Urothelium cell line (cell line): ENCODE data around the gene TCF7L2.

Source experiments
- DNase-seq: peaks from one replicate; pipeline ENCODE4 v3.0.0; 2011; ENCODE audit warnings: low spot score, mixed read lengths
- FAIRE-seq: peaks from 2 replicates; lab custom pipeline; 2011; peaks lifted over from hg19 to GRCh38; lab: Jason Lieb, UNC

Gene TCF7L2

GRCh38 chr10:113135025-113135424 is 185.0 kb downstream of the TCF7L2 start:
- DNase-seq (no peak), FAIRE-seq (no peak)

GRCh38 chr10:113137941-113138685 is 188.1 kb downstream of the TCF7L2 start:
- FAIRE-seq, result no peak

GRCh38 chr10:113138937-113139585 is 189.0 kb downstream of the TCF7L2 start:
- FAIRE-seq (no peak), DNase-seq (no peak)

More at GRCh38 chr10:113137941-113138685, 188.1 kb downstream of the TCF7L2 start:
- DNase-seq, result no peak

GRCh38 chr10:113139699-113140098 is 189.7 kb downstream of the TCF7L2 start:
- FAIRE-seq (no peak), DNase-seq (no peak)

- FAIRE-seq, result no peak
- no peak for DNase-seq
Observed at GRCh38 chr10:113140143-113141011, 190.3 kb downstream of the TCF7L2 start.

GRCh38 chr10:113142601-113143362 is 192.7 kb downstream of the TCF7L2 start:
- no peak for DNase-seq
- no peak for FAIRE-seq

GRCh38 chr10:113144576-113144975 is 194.5 kb downstream of the TCF7L2 start:
- FAIRE-seq, result no peak

GRCh38 chr10:113148071-113148825 is 198.2 kb downstream of the TCF7L2 start:
- FAIRE-seq (no peak), DNase-seq (no peak)

More at GRCh38 chr10:113144576-113144975, 194.5 kb downstream of the TCF7L2 start:
- DNase-seq, result no peak

- no peak for FAIRE-seq
Observed at GRCh38 chr10:113148901-113149300, 198.9 kb downstream of the TCF7L2 start.

GRCh38 chr10:113149626-113150025 is 199.6 kb downstream of the TCF7L2 start:
- DNase-seq (no peak), FAIRE-seq (no peak)

More at GRCh38 chr10:113148901-113149300, 198.9 kb downstream of the TCF7L2 start:
- no peak for DNase-seq

- no peak for FAIRE-seq
- DNase-seq, result no peak
Observed at GRCh38 chr10:113151190-113151666, 201.2 kb downstream of the TCF7L2 start.

- FAIRE-seq, result no peak
- DNase-seq, result no peak
Observed at GRCh38 chr10:113153493-113154102, 203.6 kb downstream of the TCF7L2 start.

GRCh38 chr10:113157441-113157840 is 207.4 kb downstream of the TCF7L2 start:
- DNase-seq (no peak), FAIRE-seq (no peak)

GRCh38 chr10:113158183-113158582 is 208.1 kb downstream of the TCF7L2 start:
- DNase-seq (no peak), FAIRE-seq (no peak)

- DNase-seq (no peak), FAIRE-seq (no peak)
Observed at GRCh38 chr10:113159563-113159962, 209.5 kb downstream of the TCF7L2 start.

- no peak for DNase-seq
- FAIRE-seq, result no peak
Observed at GRCh38 chr10:113160641-113161040, 210.6 kb downstream of the TCF7L2 start.

GRCh38 chr10:113161066-113161465 is 211.0 kb downstream of the TCF7L2 start:
- FAIRE-seq, result no peak
- no peak for DNase-seq

- DNase-seq (no peak), FAIRE-seq (no peak)
Observed at GRCh38 chr10:113162960-113163359, 212.9 kb downstream of the TCF7L2 start.

- FAIRE-seq (no peak), DNase-seq (no peak)
Observed at GRCh38 chr10:113165673-113166072, 215.6 kb downstream of the TCF7L2 start.
